SK-MEL-5 (cell line): Measurements from ENCODE around the gene NCOR1. TPM values are rescaled to one million over a fixed set of nuclear protein-coding genes. Genes with fewer than 3 reads are reported as not detected.
"Not testable (repeated sequence)": the region's sequence is repeated elsewhere in the genome, so short reads cannot be mapped to it uniquely, and the experiment has no call there.

Experiments used
- DNase-seq: peaks from one replicate; pipeline ENCODE4 v3.0.0-alpha.2; 2016; ENCODE audit warnings: low read depth, low spot score
- in situ Hi-C: cut with HindIII; loops from 2 replicates; pipeline ENCODE4 v1.10.0; 2016; ENCODE audit warnings: low sequenced_read_pairs, high pct_unique_total_duplicates, low pct_unique_long_range_greater_than_20kb
- polyA plus RNA-seq, 2 experiments: library from polyadenylated mRNA; depleted of rRNA; stranded (reverse); fragments of >200 nt; gene quantifications; 2 replicates each; pipeline ENCODE4 v1.2.3, GENCODE V29; 2015
- total RNA-seq: library from RNA; depleted of rRNA; stranded (reverse); fragments of >200 nt; shearing (Covaris generic); gene quantifications from 2 replicates; pipeline ENCODE4 v1.2.3, GENCODE V29; 2014; rRNA removed

The NCOR1 gene
- total RNA-seq = 52.5 and 65.9 TPM in 2 replicates
- polyA plus RNA-seq (2015; cell fraction: cytosol; rRNA removed) = 49.6 and 112 TPM in 2 replicates
- 54.6 and 68.4 TPM in 2 replicates for polyA plus RNA-seq (2015; cell fraction: nucleus; rRNA removed)

DNA sequence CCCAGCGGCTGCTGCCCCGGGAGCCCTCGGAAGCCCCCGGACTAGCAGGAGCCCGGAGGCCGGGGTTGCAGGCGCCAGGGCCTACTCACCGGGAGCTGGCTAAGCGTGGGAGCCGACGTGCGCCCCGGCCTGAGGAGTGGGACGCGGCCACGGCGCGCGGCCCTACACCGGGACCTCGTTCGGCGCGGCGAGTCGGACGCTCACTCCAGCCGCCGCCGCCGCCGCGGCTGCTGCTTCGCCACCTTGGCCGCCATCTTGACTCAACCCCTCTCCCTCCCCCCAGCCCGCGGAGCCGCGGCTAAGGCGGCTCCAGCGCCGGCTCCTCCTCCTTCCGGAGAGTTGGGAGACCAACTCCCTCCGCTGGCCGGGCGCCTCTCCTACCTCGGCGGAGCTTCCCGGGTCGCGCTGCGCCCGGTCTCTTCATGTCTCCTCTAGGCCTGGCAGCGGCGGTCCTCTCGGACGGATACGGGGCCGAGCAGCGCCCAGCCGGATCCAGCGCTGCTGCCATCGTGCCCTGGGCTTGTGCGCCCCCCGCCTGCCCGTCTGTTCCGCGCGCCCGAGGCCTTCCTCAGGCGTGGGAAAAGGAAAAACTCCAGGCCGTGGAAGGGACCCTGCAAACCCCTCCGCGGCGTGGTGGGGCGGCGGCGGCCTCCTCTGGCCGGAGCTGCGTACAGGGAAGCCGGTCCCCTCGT lies at the start of gene NCOR1:
Gene NCOR1 (minus strand): TSS at position 262 of the 692 bp plus-strand sequence. CDS start 20,965 bp downstream, outside the sequence.
- in situ Hi-C loops = no loop called here

DNA sequence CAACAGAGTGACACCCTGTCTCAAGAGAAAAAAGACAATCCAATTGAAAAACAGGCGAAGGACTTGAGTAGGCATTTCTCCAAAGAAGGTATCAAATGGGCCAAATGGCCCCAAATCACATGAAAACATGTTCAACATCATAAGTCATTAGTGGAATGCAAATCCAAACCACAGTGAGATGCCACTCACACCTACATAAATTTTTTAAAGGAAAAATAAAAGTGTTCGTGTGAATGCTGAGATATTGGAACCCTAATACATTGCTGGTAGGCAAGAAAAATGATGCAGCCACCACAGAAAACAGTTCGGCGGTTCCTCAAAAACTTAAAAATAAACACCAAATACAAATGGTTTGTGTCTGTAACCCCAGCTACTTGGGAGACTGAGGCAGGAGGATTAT lies 46.9 kb upstream of the NCOR1 start:
- in situ Hi-C loops = no loop called here
- no peak for DNase-seq

More for the DNA sequence above, at the start of gene NCOR1:
- DNase-seq = peak; percentile 91

DNA sequence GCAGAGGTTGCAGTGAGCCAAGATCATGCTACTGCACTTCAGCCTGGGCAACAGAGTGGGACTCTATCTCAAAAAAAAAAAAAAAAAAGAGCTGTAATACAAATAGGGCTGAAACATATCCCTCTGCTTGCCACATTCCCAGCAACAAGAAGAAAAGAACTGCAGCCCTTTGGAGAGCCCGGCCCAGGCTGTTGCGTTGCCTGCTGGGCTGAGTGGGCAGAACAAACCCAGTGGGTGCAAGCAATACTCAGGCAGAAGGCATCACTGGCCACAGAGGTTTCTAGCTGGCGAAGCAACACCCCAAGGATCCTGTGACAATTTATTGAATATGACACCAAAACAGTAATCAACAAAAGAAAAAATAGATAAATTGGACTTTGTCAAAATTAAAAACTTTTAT lies 45.7 kb upstream of the NCOR1 start:
- DNase-seq = no peak
- in situ Hi-C loops = no loop called here

GRCh38 chr17:16259926-16260325 lies 44.6 kb upstream of the NCOR1 start:
- no peak for DNase-seq
- in situ Hi-C loops = no loop called here

GRCh38 chr17:16258901-16259300 lies 43.6 kb upstream of the NCOR1 start:
- DNase-seq = no peak
- in situ Hi-C loops = no loop called here

GRCh38 chr17:16255481-16255921 lies 40.2 kb upstream of the NCOR1 start:
- no peak for DNase-seq
- in situ Hi-C loops = no loop called here

DNA sequence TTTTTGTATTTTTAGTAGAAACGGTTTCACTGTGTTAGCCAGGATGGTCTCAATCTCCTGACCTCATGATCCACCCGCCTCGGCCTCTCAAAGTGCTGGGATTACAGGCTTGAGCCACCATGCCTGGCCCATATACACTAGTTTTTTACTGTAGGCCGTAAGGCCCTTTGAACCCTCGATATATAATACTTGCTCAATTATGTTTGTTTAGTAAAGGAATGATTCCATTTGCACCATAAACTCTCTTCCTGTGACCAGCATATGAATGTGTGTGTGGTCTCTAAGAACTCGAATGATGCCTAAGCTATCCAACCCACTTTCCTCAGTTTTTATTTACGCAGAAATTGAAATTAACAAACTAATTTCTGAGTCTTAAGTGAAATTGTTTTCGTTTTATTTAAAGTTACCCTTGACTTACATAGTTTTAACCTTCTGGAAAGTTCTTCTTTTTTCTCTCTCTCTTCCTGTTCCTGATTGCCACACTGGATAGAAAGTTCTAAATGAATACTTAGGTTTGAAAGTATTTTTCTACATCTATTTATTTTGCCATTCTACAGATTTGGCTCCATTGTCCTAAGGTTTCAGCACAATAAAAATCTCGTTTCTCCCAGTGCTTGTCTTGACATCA lies 39.6 kb upstream of the NCOR1 start:
- in situ Hi-C loops = no loop called here
- no peak for DNase-seq

DNA sequence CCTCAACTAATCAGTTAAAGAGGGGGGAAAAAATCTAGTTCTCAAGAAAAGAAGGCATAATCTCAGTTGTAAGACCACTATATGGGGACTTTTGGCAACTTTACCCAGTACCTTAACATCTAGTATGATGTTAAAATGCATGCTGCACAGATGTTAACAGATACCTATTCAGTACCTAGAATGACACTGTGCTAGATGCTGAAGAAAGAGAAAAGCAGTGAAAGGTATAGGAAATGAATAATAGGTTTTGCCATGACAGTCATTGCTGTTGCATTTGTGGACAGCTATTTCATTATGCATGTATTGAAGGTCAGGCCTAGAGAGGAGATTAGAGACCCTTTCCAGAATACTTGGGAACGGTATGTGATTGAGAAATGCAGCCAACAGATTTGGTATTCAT lies 36.2 kb upstream of the NCOR1 start:
- DNase-seq = no peak
- in situ Hi-C loops = no loop called here

DNA sequence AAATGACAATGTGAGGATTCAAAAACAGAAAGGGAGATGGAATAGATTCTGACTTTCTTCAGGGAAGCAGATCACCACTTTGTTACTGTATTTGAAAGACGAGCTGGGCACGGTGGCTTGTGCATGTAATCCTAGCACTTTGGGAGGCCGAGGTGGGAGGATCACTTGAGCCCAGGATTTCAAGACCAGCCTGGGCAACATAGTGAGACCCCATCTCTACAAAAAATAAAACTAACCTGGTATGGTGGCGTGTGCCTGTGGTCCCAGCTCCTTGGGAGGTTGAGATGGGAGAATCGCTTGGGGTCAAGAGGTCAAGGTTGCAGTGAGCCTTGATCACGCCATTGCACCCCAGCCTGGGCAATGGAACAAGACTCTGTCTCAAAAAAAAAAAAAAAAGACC lies 35.7 kb upstream of the NCOR1 start:
- in situ Hi-C loops = no loop called here
- DNase-seq = no peak

GRCh38 chr17:16250635-16251034 lies 35.3 kb upstream of the NCOR1 start:
- in situ Hi-C loops = no loop called here
- peak; percentile 13 for DNase-seq

DNA sequence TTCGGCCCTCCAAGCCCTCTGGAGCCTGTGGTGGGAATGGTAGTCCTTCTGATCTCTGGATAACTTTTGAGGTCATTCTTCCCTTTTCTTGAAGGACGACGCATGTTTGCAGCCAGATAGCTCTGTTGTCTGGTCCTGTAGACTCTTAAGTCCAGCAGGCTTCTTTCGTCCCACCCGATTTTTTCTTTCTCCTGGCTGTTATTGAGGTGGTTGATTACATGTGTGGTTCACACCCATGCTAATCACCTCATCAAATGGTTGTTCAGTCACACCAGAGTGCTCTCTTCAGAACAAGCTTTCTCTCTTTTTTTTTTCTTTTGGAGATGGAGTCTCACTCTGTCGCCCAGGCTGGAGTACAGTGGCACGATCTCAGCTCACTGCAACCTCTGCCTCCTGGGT lies 32.3 kb upstream of the NCOR1 start:
- in situ Hi-C loops = no loop called here
- DNase-seq = no peak

DNA sequence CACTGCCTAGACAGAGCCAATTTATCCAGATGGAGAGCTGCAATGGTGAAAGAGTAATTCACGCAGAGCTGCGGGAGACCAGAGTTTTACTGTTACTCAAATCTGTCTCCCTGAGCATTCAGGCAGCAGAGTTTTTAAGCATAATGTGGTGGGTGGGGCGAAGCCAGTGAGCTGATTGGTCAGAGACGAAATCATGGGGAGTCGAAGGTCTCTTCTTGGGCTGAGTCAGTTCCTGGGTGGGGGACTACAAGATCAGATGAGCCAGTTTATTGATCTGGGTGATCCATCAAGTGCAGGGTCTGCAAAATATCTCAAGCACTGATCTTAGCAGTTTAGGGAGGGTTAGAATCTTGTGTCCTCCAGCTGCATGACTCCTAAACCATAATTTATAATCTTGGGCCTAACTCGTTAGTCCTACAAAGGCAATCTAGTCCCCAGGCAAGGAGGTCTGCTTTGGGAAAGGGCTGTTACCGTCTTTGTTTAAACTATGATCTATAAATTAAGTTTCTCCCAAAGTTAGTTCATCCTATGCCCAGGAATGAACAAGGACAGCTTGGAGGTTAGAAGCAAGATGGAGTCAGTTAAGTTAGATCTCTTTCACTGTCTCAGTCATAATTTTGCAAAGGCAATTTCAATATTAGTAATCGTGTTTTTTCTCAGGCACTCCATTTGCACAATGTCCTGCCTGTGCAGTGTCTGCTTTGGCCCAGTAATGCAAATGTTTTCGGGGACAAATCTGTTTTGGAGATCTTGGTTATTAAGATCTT lies 28.6 kb upstream of the NCOR1 start:
- in situ Hi-C loops = no loop called here
- DNase-seq = no peak

GRCh38 chr17:16243385-16243784 lies 28.1 kb upstream of the NCOR1 start:
- in situ Hi-C loops = no loop called here
- DNase-seq = no peak

- DNase-seq = no peak
- in situ Hi-C loops = no loop called here
These were observed 26.6 kb upstream of the NCOR1 start for GRCh38 chr17:16241906-16242399.

DNA sequence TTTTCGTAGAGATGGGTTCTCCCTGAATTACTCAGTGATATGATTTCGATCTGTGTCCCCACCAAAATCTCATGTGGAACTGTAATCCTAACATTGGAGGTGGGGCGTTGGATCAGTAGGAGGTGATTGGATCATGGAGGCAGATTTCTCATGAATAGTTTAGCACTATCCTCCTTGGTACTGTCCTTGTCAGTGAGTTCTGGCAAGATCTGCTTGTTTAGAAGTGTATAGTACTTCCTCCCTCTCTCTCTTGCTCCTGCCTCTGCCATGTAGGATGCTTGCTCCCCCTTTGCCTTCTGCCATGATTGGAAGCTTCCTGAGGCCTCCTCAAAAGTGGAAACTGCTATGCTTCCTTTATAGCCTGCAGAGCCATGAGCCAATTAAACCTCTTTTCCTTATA lies 24.6 kb upstream of the NCOR1 start:
- DNase-seq = no peak
- in situ Hi-C loops = no loop called here

- DNase-seq = no peak
- in situ Hi-C loops = no loop called here
These were observed 17.1 kb upstream of the NCOR1 start for GRCh38 chr17:16232391-16232790.

DNA sequence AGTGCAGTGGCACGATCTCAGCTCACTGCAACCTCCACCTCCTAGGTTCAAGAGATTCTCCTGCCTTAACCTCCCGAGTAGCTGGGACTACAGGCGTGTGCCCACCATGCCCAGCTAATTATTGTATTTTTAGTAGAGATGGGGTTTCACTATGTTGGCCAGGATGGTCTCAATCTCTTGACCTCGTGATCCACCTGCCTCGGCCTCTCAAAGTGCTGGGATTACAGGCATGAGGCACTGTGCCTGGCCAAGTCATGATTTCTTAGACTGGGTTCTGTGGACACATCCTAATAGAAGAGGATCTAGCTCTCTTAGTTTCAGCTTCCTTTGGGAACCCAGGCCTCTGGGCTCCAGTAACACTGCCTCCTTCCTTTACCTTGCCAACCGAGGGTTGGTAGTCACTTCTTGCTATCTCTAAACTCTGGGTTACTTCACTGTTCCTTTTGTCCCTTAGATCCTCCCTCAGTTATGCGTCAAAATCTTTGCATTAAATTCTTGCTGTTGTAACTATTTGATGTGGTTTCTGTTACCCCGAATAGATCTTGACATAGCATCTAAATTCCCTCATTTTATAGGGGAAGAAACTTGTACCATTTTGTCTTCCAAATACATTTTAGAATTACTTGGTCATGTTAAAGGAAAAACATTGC lies 14.7 kb upstream of the NCOR1 start:
- DNase-seq, in situ Hi-C loops: not testable (repeated sequence)

DNA sequence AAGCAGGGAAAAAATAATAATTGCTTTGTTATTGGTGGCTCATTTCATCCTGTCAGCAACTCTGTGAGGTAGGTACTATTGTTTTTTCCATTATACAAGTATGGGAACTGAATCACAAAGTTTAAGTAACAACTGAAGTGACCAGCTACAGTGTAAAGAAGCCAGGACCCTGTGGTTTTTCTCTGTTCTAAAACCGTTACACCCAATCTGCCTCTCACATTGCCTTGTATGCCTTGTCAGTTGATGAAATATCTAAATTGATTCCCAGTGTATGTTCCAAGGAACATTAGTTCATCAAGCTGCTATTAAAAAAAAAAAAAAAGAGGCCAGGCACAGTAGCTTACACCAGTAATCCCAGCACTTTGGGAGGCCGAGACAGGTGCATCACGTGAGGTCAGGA lies 7.1 kb upstream of the NCOR1 start:
- no peak for DNase-seq
- in situ Hi-C loops = no loop called here
